Gastrocnemius medialis (tissue), 4 donors: Measurements from ENCODE around the gene AIFM3. TPM values are rescaled to one million over a fixed set of nuclear protein-coding genes. Genes with fewer than 3 reads are reported as not detected.
"Not testable (repeated sequence)": the region's sequence is repeated elsewhere in the genome, so short reads cannot be mapped to it uniquely, and the experiment has no call there.

Source experiments
- ATAC-seq, 2 donors: fragments of 150-250 bp; one replicate each; pipeline ENCODE4 v1.9.1; 2016
- DNase-seq, 2 donors: peaks; one replicate each; pipeline ENCODE4 v3.0.0-alpha.2; 2019
- H3K27ac ChIP-seq, 4 donors: fragments of 200-600 bp; sonication (generic); 1 replicate in 1 of 4; 2 replicates in 3 of 4; pipeline ENCODE4 v1.5.1; 2016 to 2018; ENCODE audit warnings: mild to moderate bottlenecking in 2 of 4, moderate library complexity in 1 of 4
- H3K27me3 ChIP-seq, 3 donors: fragments of 200-600 bp; sonication (generic) in 2 of 3; 1 replicate in 1 of 3; 2 replicates in 2 of 3; pipeline versions ENCODE4 v1.5.1 to v1.6.0; 2016 to 2019; ENCODE audit warnings: mild to moderate bottlenecking in 1 of 3, moderate library complexity in 1 of 3
- H3K36me3 ChIP-seq, 2 donors: fragments of 200-600 bp; sonication (generic) in 1 of 2; one replicate each; pipeline ENCODE4 v1.5.1; 2017 to 2018
- H3K4me1 ChIP-seq, 2 donors: fragments of 200-600 bp; sonication (generic) in 1 of 2; one replicate each; pipeline ENCODE4 v1.5.1; 2016 to 2017; ENCODE audit warnings: mild to moderate bottlenecking in 2 of 2
- H3K4me3 ChIP-seq, 4 donors: fragments of 200-600 bp; sonication (generic) in 3 of 4; 1 replicate in 1 of 4; 2 replicates in 3 of 4; pipeline ENCODE4 v1.5.1; 2016 to 2019; ENCODE audit warnings: mild to moderate bottlenecking in 2 of 4
- H3K9me3 ChIP-seq, 3 donors: fragments of 200-600 bp; sonication (generic) in 2 of 3; 1 replicate in 1 of 3; 2 replicates in 2 of 3; pipeline ENCODE4 v1.5.1; 2016 to 2019
- CTCF ChIP-seq, 5 experiments: fragments of 450-650 bp in 3 of 5; fragments of 200-600 bp in 2 of 5; sonication (generic) in 2 of 5; IDR thresholded peaks in 4 of 5; conservative IDR thresholded peaks in 1 of 5; 1 replicate in 4 of 5; 2 replicates in 1 of 5; pipeline ENCODE4 v1.5.1; 2016 to 2019; ENCODE audit warnings: antibody characterized with exemption in 5 of 5, mild to moderate bottlenecking in 3 of 5, moderate library complexity in 3 of 5
- POLR2A ChIP-seq, 2 donors: fragments of 450-650 bp; IDR thresholded peaks; one replicate each; pipeline ENCODE4 v1.6.1; 2017; ENCODE audit warnings: antibody characterized with exemption in 2 of 2, mild to moderate bottlenecking in 2 of 2, moderate library complexity in 2 of 2
- in situ Hi-C, 4 donors: fragments of 200-750 bp; cut with MboI; loops; one replicate each; pipeline versions ENCODE4 v1.15.0 to v1.8.0; 2017; ENCODE audit warnings: low sequenced_read_pairs in 4 of 4
- intact Hi-C: fragments of 100-400 bp; cut with DNase I; formaldehyde crosslinking; loops from one replicate; pipeline ENCODE4 v1.15.1; 2023; ENCODE audit warnings: low total_unique reads
- total RNA-seq, 4 donors: library from RNA; depleted of rRNA; stranded (reverse); fragments of >200 nt; gene quantifications; one replicate each; pipeline versions ENCODE4 v1.1.0 to v1.2.3, GENCODE V29; 2016

Gene AIFM3
- total RNA-seq, 4 donors from 2014 or later, result 0.22 to 0.42 TPM; not detected in 2

GRCh38 chr22:20930004-20930403 lies 37.1 kb upstream of the AIFM3 start:
- no peaks in the 10 kb centered on the region for H3K27me3 ChIP-seq
- no peaks in the 10 kb centered on the region for H3K9me3 ChIP-seq
- ATAC-seq (no peak), DNase-seq (no peak)
- in situ Hi-C loops (no loop called here), intact Hi-C loops (no loop called here)
- no peak overlapping the region for H3K4me3 ChIP-seq
- TF ChIP-seq POLR2A (IDR thresholded peaks at IDR 0.05) (no peak), CTCF (IDR thresholded peaks at IDR 0.05 in 4 of 5, conservative IDR thresholded peaks at IDR 0.05 in 1 of 5) (no peak)
- H3K36me3 ChIP-seq, result peaks cover 0 to 10% of the 10 kb centered on the region in 2 donors
- no peak overlapping the region for H3K27ac ChIP-seq
- H3K4me1 ChIP-seq, result peaks cover 11 to 19% of the 10 kb centered on the region in 2 donors

GRCh38 chr22:20930435-20930834 lies 36.6 kb upstream of the AIFM3 start:
- ATAC-seq, in situ Hi-C loops: not testable (repeated sequence)

GRCh38 chr22:20931126-20931654 lies 35.9 kb upstream of the AIFM3 start:
- peaks cover 11 to 20% of the 10 kb centered on the region in 2 donors for H3K4me1 ChIP-seq
- no peak for ATAC-seq
- H3K36me3 ChIP-seq, result peaks cover 0 to 18% of the 10 kb centered on the region in 2 donors
- no peaks in the 10 kb centered on the region for H3K27me3 ChIP-seq
- H3K27ac ChIP-seq, result no peak overlapping the region
- TF ChIP-seq CTCF (IDR thresholded peaks at IDR 0.05 in 4 of 5, conservative IDR thresholded peaks at IDR 0.05 in 1 of 5) (no peak), POLR2A (IDR thresholded peaks at IDR 0.05) (no peak)
- in situ Hi-C loops, result no loop called here
- no peak overlapping the region for H3K4me3 ChIP-seq
- no peaks in the 10 kb centered on the region for H3K9me3 ChIP-seq
- intact Hi-C loops, result no loop called here
- no peak for DNase-seq

More at GRCh38 chr22:20930435-20930834, 36.6 kb upstream of the AIFM3 start:
- H3K27ac ChIP-seq, DNase-seq, H3K9me3 ChIP-seq, H3K27me3 ChIP-seq, intact Hi-C loops, H3K4me3 ChIP-seq: not testable (repeated sequence)
- Histone ChIP-seq H3K4me1 (peaks cover 11 to 21% of the 10 kb centered on the region in 2 donors), H3K36me3 (peaks cover 0 to 14% of the 10 kb centered on the region in 2 donors)

- H3K36me3 ChIP-seq, result peaks cover 0 to 18% of the 10 kb centered on the region in 2 donors
- H3K27ac ChIP-seq, result no peak overlapping the region
- DNase-seq (no peak), ATAC-seq (no peak)
- no peaks in the 10 kb centered on the region for H3K9me3 ChIP-seq
- peaks cover 31 to 45% of the 10 kb centered on the region in 2 donors for H3K4me1 ChIP-seq
- no peaks in the 10 kb centered on the region for H3K27me3 ChIP-seq
- intact Hi-C loops (no loop called here), in situ Hi-C loops (no loop called here)
- H3K4me3 ChIP-seq, result no peak overlapping the region
- TF ChIP-seq CTCF (IDR thresholded peaks at IDR 0.05 in 4 of 5, conservative IDR thresholded peaks at IDR 0.05 in 1 of 5), result no peak
Measured at GRCh38 chr22:20933910-20934309, 33.1 kb upstream of the AIFM3 start.

- ATAC-seq, H3K27ac ChIP-seq, H3K9me3 ChIP-seq, H3K4me3 ChIP-seq, intact Hi-C loops, H3K27me3 ChIP-seq, DNase-seq, in situ Hi-C loops: not testable (repeated sequence)
- peaks cover 39 to 48% of the 10 kb centered on the region in 2 donors for H3K4me1 ChIP-seq
- H3K36me3 ChIP-seq, result peaks cover 0 to 18% of the 10 kb centered on the region in 2 donors
Measured at GRCh38 chr22:20935049-20935448, 32.0 kb upstream of the AIFM3 start.

GRCh38 chr22:20935780-20936539 lies 31.1 kb upstream of the AIFM3 start:
- H3K27ac ChIP-seq, ATAC-seq, in situ Hi-C loops, H3K4me3 ChIP-seq, H3K9me3 ChIP-seq, DNase-seq, H3K27me3 ChIP-seq, intact Hi-C loops: not testable (repeated sequence)
- Histone ChIP-seq H3K4me1 (peaks cover 48 to 57% of the 10 kb centered on the region in 2 donors), H3K36me3 (peaks cover 0 to 18% of the 10 kb centered on the region in 2 donors)
